ENCODE results near the gene HEMGN. TPM values are rescaled to one million over a fixed set of nuclear protein-coding genes. Genes with fewer than 3 reads are reported as not detected.
A peak's percentile ranks its signal among the peaks of the same experiment; 100 is the strongest.

The HEMGN gene
- total and polyA plus RNA-seq, 12 donors: 0.11 to 1.1 (median 0.19) TPM; not detected in 8

GRCh38 chr9:97928986-97929604 lies 8.9 kb downstream of the HEMGN start:
- Histone ChIP-seq H3K27ac (no peak overlapping the region), H3K4me1 (peaks cover 0 to 2% (median 0%) of the 10 kb centered on the region in 9 donors), H3K9me3 (no peaks in the 10 kb centered on the region), H3K4me3 (no peak overlapping the region), H3K27me3 (peaks cover 0 to 72% (median 18%) of the 10 kb centered on the region in 7 donors), H3K36me3 (no peaks in the 10 kb centered on the region)
- ATAC-seq (no peak), DNase-seq (no peak)
- no peak for TF ChIP-seq CTCF (IDR thresholded peaks at IDR 0.05)
- intact Hi-C loops (cut with DNase I): loop anchor here in 4 of 10 donors (5.0 to 10.0 kb wide), 3 partner anchors 103 to 276 kb away; no protein-coding TSS in a partner anchor
- 54 to 66% methylated on average over 4 of the region's 4 CpGs for WGBS, 2 donors

- intact Hi-C loops (cut with DNase I): loop anchor here in 6 of 10 donors (2.0 to 10.0 kb wide), 5 partner anchors 55 to 279 kb away; no protein-coding TSS in a partner anchor
- TF ChIP-seq CTCF (IDR thresholded peaks at IDR 0.05): no peak
Measured at GRCh38 chr9:97925497-97926334, 12.3 kb downstream of the HEMGN start.

GRCh38 chr9:97924386-97924785 lies 13.6 kb downstream of the HEMGN start:
- no peak for ATAC-seq
- intact Hi-C loops (cut with DNase I): loop anchor here in 8 of 10 donors (2.0 to 10.0 kb wide), 6 partner anchors 56 to 338 kb away; no protein-coding TSS in a partner anchor
- no peaks in the 10 kb centered on the region for H3K36me3 ChIP-seq
- peaks cover 6 to 37% (median 17%) of the 10 kb centered on the region in 9 donors for H3K4me1 ChIP-seq
- 56 to 58% methylated on average over 4 of the region's 4 CpGs for WGBS, 2 donors
- DNase-seq: no peak
- TF ChIP-seq CTCF (IDR thresholded peaks at IDR 0.05): no peak
- H3K27ac ChIP-seq: peak overlapping the region in 1 of 10 donors; percentile 1
- no peaks in the 10 kb centered on the region for H3K9me3 ChIP-seq
- no peak overlapping the region for H3K4me3 ChIP-seq
- H3K27me3 ChIP-seq: peaks cover 0 to 35% (median 7%) of the 10 kb centered on the region in 7 donors

More at GRCh38 chr9:97925497-97926334, 12.3 kb downstream of the HEMGN start:
- no peaks in the 10 kb centered on the region for H3K36me3 ChIP-seq
- peaks cover 0 to 38% (median 11%) of the 10 kb centered on the region in 7 donors for H3K27me3 ChIP-seq
- no peaks in the 10 kb centered on the region for H3K9me3 ChIP-seq
- H3K4me1 ChIP-seq: peaks cover 6 to 29% (median 16%) of the 10 kb centered on the region in 9 donors
- ATAC-seq (no peak), DNase-seq (no peak)
- 70 to 72% methylated on average over 5 of the region's 5 CpGs for WGBS, 2 donors
- no peak overlapping the region for H3K27ac ChIP-seq
- no peak overlapping the region for H3K4me3 ChIP-seq

GRCh38 chr9:97923529-97924108 lies 14.4 kb downstream of the HEMGN start:
- H3K27ac ChIP-seq: peak overlapping the region in 7 of 10 donors; percentile 10 to 100 (median 95)

More at GRCh38 chr9:97923529-97924108, 14.4 kb downstream of the HEMGN start:
- 0% methylated on average over 8 of the region's 8 CpGs for WGBS, 2 donors
- Histone ChIP-seq H3K27me3 (peaks cover 0 to 28% (median 7%) of the 10 kb centered on the region in 7 donors), H3K4me3 (peak overlapping the region in 7 of 10 donors; percentile 5 to 64 (median 61)), H3K4me1 (peaks cover 6 to 43% (median 17%) of the 10 kb centered on the region in 9 donors), H3K9me3 (no peaks in the 10 kb centered on the region), H3K36me3 (no peaks in the 10 kb centered on the region)
- peak; percentile 53 to 90 (median 80) for TF ChIP-seq CTCF (IDR thresholded peaks at IDR 0.05)
- intact Hi-C loops (cut with DNase I): loop anchor here (1.0 to 10.0 kb wide), 13 partner anchors 57 to 339 kb away; partner anchors contain the start of genes ANP32B (in 3 of the 10), NANS (in 2 of the 10) and TBC1D2 (in 1 of the 10)
- DNase-seq (peak; percentile 50 to 84), ATAC-seq (peak in 7 of 8 donors; percentile 18 to 49 (median 31))

Measured in heart right ventricle (tissue), 16 donors.